Duodenal mucosa (tissue), 2 donors: ENCODE measurements around the gene MOCOS.
"Not testable (repeated sequence)": the region's sequence is repeated elsewhere in the genome, so short reads cannot be mapped to it uniquely, and the experiment has no call there.

ENCODE experiments used
- H3K27ac ChIP-seq: one replicate; pipeline ENCODE4 v1.7.0; 2013; ENCODE audit warnings: low read depth, low read length
- H3K27me3 ChIP-seq, 2 donors: one replicate each; pipeline ENCODE4 v1.7.0; 2013; ENCODE audit warnings: low read length in 2 of 2, control low read depth in 1 of 2; ENCODE audit not compliant: insufficient read depth in 2 of 2, control insufficient read depth in 1 of 2
- H3K36me3 ChIP-seq, 2 donors: one replicate each; pipeline ENCODE4 v1.7.0; 2013; ENCODE audit warnings: low read length in 2 of 2, control low read depth in 1 of 2; ENCODE audit not compliant: insufficient read depth in 2 of 2, control insufficient read depth in 1 of 2
- H3K4me1 ChIP-seq, 2 donors: one replicate each; pipeline ENCODE4 v1.7.0; 2013; ENCODE audit warnings: low read length in 2 of 2, control low read depth in 1 of 2; ENCODE audit not compliant: insufficient read depth in 2 of 2, control insufficient read depth in 1 of 2
- H3K4me3 ChIP-seq, 2 donors: one replicate each; pipeline ENCODE4 v1.7.0; 2013; ENCODE audit warnings: low read length in 2 of 2, low read depth in 1 of 2
- H3K9ac ChIP-seq, 2 donors: one replicate each; pipeline ENCODE4 v1.7.0; 2013; ENCODE audit warnings: low read length in 2 of 2, low read depth in 1 of 2
- H3K9me3 ChIP-seq, 2 donors: one replicate each; pipeline ENCODE4 v1.7.0; 2013; ENCODE audit warnings: low read length in 2 of 2, control low read depth in 1 of 2; ENCODE audit not compliant: control insufficient read depth in 1 of 2

Gene MOCOS

GRCh38 chr18:36197511-36198166, 10.3 kb downstream of the MOCOS start:
- no peak overlapping the region for H3K9ac ChIP-seq
- H3K27ac ChIP-seq, result no peak overlapping the region
- peaks cover 8% of the 10 kb centered on the region in 2 donors for H3K4me1 ChIP-seq
- H3K4me3 ChIP-seq, result no peak overlapping the region
- peaks cover 0 to 14% of the 10 kb centered on the region in 2 donors for H3K36me3 ChIP-seq
- H3K9me3 ChIP-seq, result no peaks in the 10 kb centered on the region
- H3K27me3 ChIP-seq, result no peaks in the 10 kb centered on the region

- H3K27ac ChIP-seq, result no peak overlapping the region
Measured at GRCh38 chr18:36199691-36200295, 12.5 kb downstream of the MOCOS start.

GRCh38 chr18:36200354-36200771, 13.1 kb downstream of the MOCOS start:
- H3K9ac ChIP-seq, result no peak overlapping the region
- H3K27ac ChIP-seq, result no peak overlapping the region
- H3K9me3 ChIP-seq, result no peaks in the 10 kb centered on the region
- H3K4me3 ChIP-seq, result no peak overlapping the region
- peaks cover 4 to 18% of the 10 kb centered on the region in 2 donors for H3K36me3 ChIP-seq
- H3K4me1 ChIP-seq, result peaks cover 8% of the 10 kb centered on the region in 2 donors
- no peaks in the 10 kb centered on the region for H3K27me3 ChIP-seq

More at GRCh38 chr18:36199691-36200295, 12.5 kb downstream of the MOCOS start:
- H3K36me3 ChIP-seq, result peaks cover 0 to 14% of the 10 kb centered on the region in 2 donors
- no peak overlapping the region for H3K4me3 ChIP-seq
- peaks cover 8% of the 10 kb centered on the region in 2 donors for H3K4me1 ChIP-seq
- H3K9ac ChIP-seq, result no peak overlapping the region
- H3K27me3 ChIP-seq, result no peaks in the 10 kb centered on the region
- H3K9me3 ChIP-seq, result no peaks in the 10 kb centered on the region

GRCh38 chr18:36201765-36202164, 14.5 kb downstream of the MOCOS start:
- H3K4me1 ChIP-seq, result peaks cover 8% of the 10 kb centered on the region in 2 donors
- no peaks in the 10 kb centered on the region for H3K27me3 ChIP-seq
- H3K9me3 ChIP-seq, result no peaks in the 10 kb centered on the region
- no peak overlapping the region for H3K4me3 ChIP-seq
- H3K36me3 ChIP-seq, result peaks cover 6 to 17% of the 10 kb centered on the region in 2 donors
- no peak overlapping the region for H3K9ac ChIP-seq
- H3K27ac ChIP-seq, result no peak overlapping the region

- H3K36me3 ChIP-seq, result peaks cover 6 to 17% of the 10 kb centered on the region in 2 donors
- H3K4me3 ChIP-seq, result no peak overlapping the region
- H3K27ac ChIP-seq, result no peak overlapping the region
- peaks cover 8% of the 10 kb centered on the region in 2 donors for H3K4me1 ChIP-seq
- no peaks in the 10 kb centered on the region for H3K27me3 ChIP-seq
- peaks cover 0 to 6% of the 10 kb centered on the region in 2 donors for H3K9me3 ChIP-seq
- no peak overlapping the region for H3K9ac ChIP-seq
Measured at GRCh38 chr18:36203360-36203895, 16.1 kb downstream of the MOCOS start.

- peaks cover 6 to 14% of the 10 kb centered on the region in 2 donors for H3K36me3 ChIP-seq
- H3K9me3 ChIP-seq, result peaks cover 0 to 6% of the 10 kb centered on the region in 2 donors
- H3K9ac ChIP-seq, result no peak overlapping the region
Measured at GRCh38 chr18:36205166-36205565, 17.9 kb downstream of the MOCOS start.

GRCh38 chr18:36207303-36207702, 20.0 kb downstream of the MOCOS start:
- H3K27me3 ChIP-seq, result no peaks in the 10 kb centered on the region
- no peak overlapping the region for H3K4me3 ChIP-seq
- H3K9me3 ChIP-seq, result peaks cover 0 to 6% of the 10 kb centered on the region in 2 donors
- H3K4me1 ChIP-seq, result no peaks in the 10 kb centered on the region
- H3K9ac ChIP-seq, result no peak overlapping the region
- H3K36me3 ChIP-seq, result peaks cover 9 to 25% of the 10 kb centered on the region in 2 donors
- no peak overlapping the region for H3K27ac ChIP-seq

More at GRCh38 chr18:36205166-36205565, 17.9 kb downstream of the MOCOS start:
- H3K4me1 ChIP-seq, result peaks cover 1 to 5% of the 10 kb centered on the region in 2 donors
- H3K4me3 ChIP-seq, result no peak overlapping the region
- no peak overlapping the region for H3K27ac ChIP-seq
- no peaks in the 10 kb centered on the region for H3K27me3 ChIP-seq

GRCh38 chr18:36207969-36208368, 20.7 kb downstream of the MOCOS start:
- H3K4me3 ChIP-seq, H3K4me1 ChIP-seq, H3K27ac ChIP-seq, H3K27me3 ChIP-seq, H3K9ac ChIP-seq, H3K9me3 ChIP-seq: not testable (repeated sequence)
- peaks cover 11 to 26% of the 10 kb centered on the region in 2 donors for H3K36me3 ChIP-seq

GRCh38 chr18:36211612-36212065, 24.3 kb downstream of the MOCOS start:
- peaks cover under 1% of the 10 kb centered on the region in 2 donors for H3K4me1 ChIP-seq
- H3K27me3 ChIP-seq, result no peaks in the 10 kb centered on the region
- no peak overlapping the region for H3K9ac ChIP-seq
- H3K4me3 ChIP-seq, result no peak overlapping the region
- no peak overlapping the region for H3K27ac ChIP-seq
- H3K36me3 ChIP-seq, result peaks cover 5 to 35% of the 10 kb centered on the region in 2 donors
- peaks cover 0 to 6% of the 10 kb centered on the region in 2 donors for H3K9me3 ChIP-seq
